Muscle layer of duodenum (tissue), 2 donors: ENCODE measurements around the gene MGAT4A.
"Not testable (repeated sequence)": the region's sequence is repeated elsewhere in the genome, so short reads cannot be mapped to it uniquely, and the experiment has no call there.

Experiments
- H3K27ac ChIP-seq: one replicate; pipeline ENCODE4 v1.7.0; 2013; ENCODE audit warnings: mild to moderate bottlenecking, low read length
- H3K27me3 ChIP-seq: one replicate; pipeline ENCODE4 v1.7.0; 2013; ENCODE audit warnings: low read depth, mild to moderate bottlenecking, control low read depth, low read length
- H3K36me3 ChIP-seq, 2 donors: one replicate each; pipeline ENCODE4 v1.7.0; 2013; ENCODE audit warnings: low read length in 2 of 2, control low read depth in 1 of 2, mild to moderate bottlenecking in 1 of 2; ENCODE audit not compliant: insufficient read depth in 2 of 2, control insufficient read depth in 1 of 2
- H3K4me1 ChIP-seq, 2 donors: one replicate each; pipeline ENCODE4 v1.7.0; 2013; ENCODE audit warnings: low read length in 2 of 2, mild to moderate bottlenecking in 2 of 2, control low read depth in 1 of 2, moderate library complexity in 1 of 2; ENCODE audit not compliant: insufficient read depth in 2 of 2, control insufficient read depth in 1 of 2
- H3K4me3 ChIP-seq, 2 donors: one replicate each; pipeline ENCODE4 v1.7.0; 2013; ENCODE audit warnings: low read length in 2 of 2, low read depth in 1 of 2, mild to moderate bottlenecking in 1 of 2
- H3K9me3 ChIP-seq, 2 donors: one replicate each; pipeline ENCODE4 v1.7.0; 2013; ENCODE audit warnings: low read length in 2 of 2, control low read depth in 1 of 2, mild to moderate bottlenecking in 1 of 2; ENCODE audit not compliant: control insufficient read depth in 1 of 2
- donor health status: healthy.

Gene MGAT4A

DNA sequence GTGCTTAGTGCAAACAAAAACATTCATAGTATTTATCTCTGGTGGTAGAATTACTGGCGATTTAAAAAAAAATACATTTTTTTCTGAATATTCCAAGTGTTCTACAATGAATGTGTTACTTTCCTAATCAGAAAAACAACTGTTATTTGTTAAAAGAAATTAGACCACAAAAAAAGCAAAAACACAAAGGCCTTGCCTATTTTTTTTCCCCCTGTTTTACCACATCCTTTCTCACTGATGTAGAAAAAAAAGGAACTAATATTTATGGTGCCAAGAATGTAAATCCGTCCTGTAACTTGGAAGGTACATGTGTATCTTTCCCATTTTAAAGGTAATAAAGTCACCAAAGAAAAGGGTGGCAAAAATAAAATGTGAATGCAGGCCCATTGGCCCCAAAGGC, 28.4 kb upstream of the MGAT4A start:
- Histone ChIP-seq H3K36me3 (no peaks in the 10 kb centered on the region), H3K4me1 (peaks cover 0 to 13% of the 10 kb centered on the region in 2 donors), H3K9me3 (no peaks in the 10 kb centered on the region), H3K4me3 (no peak overlapping the region), H3K27ac (peak overlapping the region; percentile 2), H3K27me3 (no peaks in the 10 kb centered on the region)

GRCh38 chr2:98757904-98758421, 27.0 kb upstream of the MGAT4A start:
- Histone ChIP-seq H3K27me3 (no peaks in the 10 kb centered on the region), H3K27ac (peak overlapping the region; percentile 24), H3K4me1 (peaks cover 0 to 13% of the 10 kb centered on the region in 2 donors), H3K4me3 (peak overlapping the region in 1 of 2 donors; percentile 1), H3K36me3 (no peaks in the 10 kb centered on the region), H3K9me3 (no peaks in the 10 kb centered on the region)

DNA sequence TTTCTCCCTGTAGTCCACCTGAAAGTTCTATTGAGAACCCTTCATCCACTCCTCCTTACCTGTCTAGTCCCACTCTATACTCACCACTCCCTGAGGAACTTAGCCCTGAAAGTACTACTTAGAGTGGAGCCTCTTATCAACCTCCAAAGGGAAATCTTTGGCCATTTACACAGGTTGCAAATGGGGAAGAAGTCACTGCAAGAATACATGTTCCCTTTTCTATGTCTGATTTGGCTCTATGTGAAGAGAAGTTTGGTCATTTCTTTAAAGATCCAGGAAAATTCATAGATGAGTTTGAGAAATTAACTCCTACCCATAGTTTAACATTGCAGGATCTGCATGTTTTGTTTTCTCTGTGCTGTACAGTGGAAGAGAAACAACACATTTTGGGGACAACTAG, 22.9 kb upstream of the MGAT4A start:
- no peaks in the 10 kb centered on the region for H3K9me3 ChIP-seq
- no peak overlapping the region for H3K4me3 ChIP-seq
- peaks cover 0 to 10% of the 10 kb centered on the region in 2 donors for H3K4me1 ChIP-seq
- no peak overlapping the region for H3K27ac ChIP-seq
- H3K27me3 ChIP-seq: no peaks in the 10 kb centered on the region
- no peaks in the 10 kb centered on the region for H3K36me3 ChIP-seq

DNA sequence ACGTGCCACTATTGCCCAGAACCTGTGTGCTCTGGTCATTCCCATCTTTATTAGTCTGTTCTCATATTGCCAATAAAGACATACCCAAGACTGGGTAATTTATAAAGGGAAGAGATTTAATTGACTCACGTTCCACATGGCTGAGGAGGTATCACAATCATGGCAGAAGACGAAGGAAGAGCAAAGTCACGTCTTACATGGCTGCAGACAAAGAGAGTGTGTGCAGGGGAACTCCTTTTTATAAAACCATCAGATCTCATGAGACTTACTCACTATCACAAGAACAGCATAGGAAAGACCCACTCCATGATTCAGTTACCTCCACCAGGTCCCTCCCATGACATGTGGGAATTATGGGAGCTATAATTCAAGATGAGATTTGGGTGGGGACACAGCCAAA, 21.8 kb upstream of the MGAT4A start:
- not testable (repeated sequence) for H3K4me3 ChIP-seq, H3K27ac ChIP-seq, H3K9me3 ChIP-seq, H3K4me1 ChIP-seq, H3K27me3 ChIP-seq, H3K36me3 ChIP-seq

DNA sequence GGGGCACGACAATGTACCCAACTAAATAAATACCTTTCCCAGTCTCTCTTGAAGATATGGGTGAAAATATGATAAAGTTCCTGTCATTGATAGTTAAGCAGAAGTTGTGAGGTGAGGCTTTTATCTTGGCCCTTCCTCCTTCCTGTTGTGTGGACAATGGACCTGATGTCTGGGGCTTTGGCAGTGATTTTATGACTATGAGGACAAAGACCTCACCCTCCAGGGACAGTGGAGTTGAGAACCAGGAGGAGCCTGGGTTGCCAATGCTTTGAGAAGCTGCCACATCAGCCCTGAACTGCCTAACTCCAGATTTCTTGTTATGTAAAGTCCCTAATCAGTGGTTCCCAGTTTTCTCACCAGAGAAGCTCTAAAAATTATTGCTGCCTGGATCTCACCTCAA, 20.8 kb upstream of the MGAT4A start:
- H3K4me3 ChIP-seq: no peak overlapping the region
- H3K27me3 ChIP-seq: no peaks in the 10 kb centered on the region
- no peak overlapping the region for H3K27ac ChIP-seq
- H3K9me3 ChIP-seq: no peaks in the 10 kb centered on the region
- H3K36me3 ChIP-seq: no peaks in the 10 kb centered on the region
- no peaks in the 10 kb centered on the region for H3K4me1 ChIP-seq

- H3K9me3 ChIP-seq: no peaks in the 10 kb centered on the region
- no peaks in the 10 kb centered on the region for H3K36me3 ChIP-seq
- no peak overlapping the region for H3K27ac ChIP-seq
- no peaks in the 10 kb centered on the region for H3K4me1 ChIP-seq
- H3K4me3 ChIP-seq: no peak overlapping the region
- H3K27me3 ChIP-seq: no peaks in the 10 kb centered on the region
Observed at GRCh38 chr2:98750593-98751282, 19.8 kb upstream of the MGAT4A start.

DNA sequence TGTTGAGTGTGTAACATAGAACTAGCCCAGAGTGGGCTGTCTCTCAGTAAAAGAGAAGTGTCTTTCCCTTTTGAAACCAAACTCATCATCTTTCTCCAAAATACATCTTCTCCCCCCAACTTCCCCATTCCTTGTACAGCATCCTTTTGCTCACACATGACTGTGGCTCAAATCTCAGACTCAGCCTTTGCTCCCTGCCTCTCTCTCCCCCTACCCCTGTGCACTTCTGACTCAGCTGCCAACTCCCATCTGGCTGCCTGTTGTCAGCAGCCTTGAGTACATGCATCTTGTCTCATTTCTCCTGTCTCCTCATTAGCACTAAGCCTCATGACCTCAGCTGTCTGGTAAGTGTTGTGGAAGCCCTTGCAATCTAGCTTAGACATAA, 18.1 kb upstream of the MGAT4A start:
- Histone ChIP-seq H3K4me3 (no peak overlapping the region), H3K4me1 (no peaks in the 10 kb centered on the region), H3K36me3 (no peaks in the 10 kb centered on the region), H3K9me3 (no peaks in the 10 kb centered on the region), H3K27ac (no peak overlapping the region), H3K27me3 (no peaks in the 10 kb centered on the region)

DNA sequence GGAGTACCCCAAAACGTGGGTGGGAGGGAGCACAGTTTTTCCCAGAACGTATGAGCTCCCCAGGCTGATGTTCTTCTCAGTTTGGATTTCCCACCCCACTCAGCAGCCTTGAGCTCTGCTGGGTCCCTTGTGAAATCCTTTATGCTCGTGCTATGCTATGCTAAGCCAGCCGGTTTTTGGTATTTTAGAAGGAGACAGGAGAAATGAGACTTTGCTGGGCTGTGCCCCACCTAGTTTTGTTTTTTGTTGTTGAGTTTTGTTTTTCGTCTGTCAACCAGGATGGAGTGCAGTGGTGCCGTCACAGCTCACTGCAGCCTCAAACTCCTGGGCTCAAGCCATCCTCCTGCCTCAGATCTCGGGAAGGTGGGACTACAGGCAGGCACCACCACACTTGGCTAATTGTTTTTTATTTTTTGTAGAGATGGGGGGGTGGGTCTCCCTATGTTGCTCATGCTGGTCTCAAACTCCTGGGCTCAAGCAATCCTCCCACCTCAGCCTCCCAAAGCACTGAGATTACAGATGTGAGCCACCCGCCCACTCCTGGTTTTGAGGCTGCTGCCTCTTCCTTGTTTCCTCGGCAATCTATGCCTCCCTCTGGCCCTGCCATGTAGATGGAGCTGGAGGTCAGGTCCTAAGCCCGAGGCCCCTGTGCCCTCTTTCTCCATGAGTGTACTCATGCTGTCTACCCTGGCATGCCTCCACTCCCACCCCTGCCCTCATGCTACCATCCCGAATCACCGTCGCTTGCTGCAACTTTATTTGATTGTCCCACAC, 17.5 kb upstream of the MGAT4A start:
- Histone ChIP-seq H3K27me3 (no peaks in the 10 kb centered on the region), H3K27ac (no peak overlapping the region), H3K36me3 (no peaks in the 10 kb centered on the region), H3K4me1 (no peaks in the 10 kb centered on the region), H3K4me3 (no peak overlapping the region), H3K9me3 (no peaks in the 10 kb centered on the region)

DNA sequence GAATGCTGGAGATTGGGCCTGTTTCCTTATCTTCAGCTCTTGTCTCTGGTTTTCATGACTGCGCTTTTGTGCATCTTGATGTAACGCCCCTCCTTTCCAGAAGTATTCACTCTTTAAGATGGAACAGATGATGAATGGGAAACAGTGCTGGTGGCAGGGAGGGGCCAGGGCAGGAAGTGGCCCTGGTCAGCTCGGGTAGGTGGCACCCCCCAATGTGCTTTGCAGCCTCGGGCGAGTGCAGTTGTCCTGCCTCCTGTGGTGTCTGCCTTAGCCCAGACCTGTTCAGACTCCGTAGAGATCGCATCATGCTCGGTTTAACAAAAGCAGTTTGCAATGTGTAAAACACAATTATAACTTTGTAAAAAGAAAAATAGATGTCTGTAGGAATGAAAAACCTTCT, 17.0 kb upstream of the MGAT4A start:
- Histone ChIP-seq H3K9me3 (no peaks in the 10 kb centered on the region), H3K27me3 (no peaks in the 10 kb centered on the region), H3K36me3 (no peaks in the 10 kb centered on the region), H3K27ac (no peak overlapping the region), H3K4me1 (no peaks in the 10 kb centered on the region), H3K4me3 (no peak overlapping the region)

GRCh38 chr2:98746426-98746825, 15.5 kb upstream of the MGAT4A start:
- no peaks in the 10 kb centered on the region for H3K27me3 ChIP-seq

GRCh38 chr2:98744595-98744994, 13.7 kb upstream of the MGAT4A start:
- Histone ChIP-seq H3K4me1 (no peaks in the 10 kb centered on the region), H3K36me3 (no peaks in the 10 kb centered on the region), H3K27ac (no peak overlapping the region), H3K9me3 (no peaks in the 10 kb centered on the region), H3K27me3 (no peaks in the 10 kb centered on the region), H3K4me3 (no peak overlapping the region)

More at GRCh38 chr2:98746426-98746825, 15.5 kb upstream of the MGAT4A start:
- Histone ChIP-seq H3K4me1 (no peaks in the 10 kb centered on the region), H3K9me3 (no peaks in the 10 kb centered on the region), H3K4me3 (no peak overlapping the region), H3K36me3 (no peaks in the 10 kb centered on the region), H3K27ac (no peak overlapping the region)
